SK-N-SH (cell line): ENCODE results near the gene ARHGAP42. TPM values are rescaled to one million over a fixed set of nuclear protein-coding genes. Genes with fewer than 3 reads are reported as not detected.

Experiments
- CTCF ChIA-PET: fragments of 300-600, 350-600 bp; formaldehyde crosslinking; extraction: SDS; loops from one replicate; lab custom pipeline; 2021; lab: Yijun Ruan, JAX
- POLR2A ChIA-PET: fragments of 350-600 bp; sonication (Branson Sonifier 250); formaldehyde crosslinking; extraction: SDS; loops from one replicate; lab custom pipeline; 2020; ENCODE audit warnings: antibody characterized with exemption, inconsistent platforms; lab: Yijun Ruan, JAX
- DNase-seq: peaks from one replicate; pipeline ENCODE4 v3.0.0; 2012
- H2AFZ ChIP-seq: fragments of 200-600 bp; sonication (generic); 2 replicates; pipeline ENCODE4 v1.8.1; 2016; ENCODE audit warnings: antibody characterized with exemption, mild to moderate bottlenecking, low read depth
- H3F3A ChIP-seq: fragments of 200-600 bp; sonication (generic); replicated peaks from 2 replicates; pipeline ENCODE3; 2016; ENCODE audit warnings: antibody characterized with exemption, mild to moderate bottlenecking; ENCODE audit not compliant: insufficient read depth
- H3K27ac ChIP-seq, 2 experiments: fragments of 200-500 bp in 1 of 2; fragments of 200-600 bp in 1 of 2; sonication (Bioruptor generic) in 1 of 2; sonication (generic), shearing (Covaris generic) in 1 of 2; 2 replicates each; pipeline versions ENCODE4 v1.5.1 to v1.6.1; 2014 to 2016; ENCODE audit warnings: low read depth in 2 of 2, inconsistent platforms in 1 of 2, low read length in 1 of 2, mild to moderate bottlenecking in 1 of 2, mixed read lengths in 1 of 2
- H3K27me3 ChIP-seq: fragments of 200-600 bp; sonication (generic), shearing (Covaris generic); 2 replicates; pipeline ENCODE4 v1.6.1; 2016; ENCODE audit warnings: mixed run types; ENCODE audit not compliant: insufficient read depth
- H3K36me3 ChIP-seq, 2 experiments: fragments of 200-500 bp in 1 of 2; fragments of 200-600 bp in 1 of 2; sonication (Bioruptor generic) in 1 of 2; sonication (generic) in 1 of 2; replicated peaks in 1 of 2; 2 replicates each; pipeline versions ENCODE3 to v1.5.1; 2014 to 2016; ENCODE audit warnings: low read length in 1 of 2, mild to moderate bottlenecking in 1 of 2; ENCODE audit not compliant: insufficient read depth in 2 of 2, control insufficient read depth in 1 of 2
- H3K4me1 ChIP-seq, 2 experiments: fragments of 200-500 bp in 1 of 2; fragments of 200-600 bp in 1 of 2; sonication (Bioruptor generic) in 1 of 2; sonication (generic), shearing (Covaris generic) in 1 of 2; 2 replicates each; pipeline versions ENCODE4 v1.5.1 to v1.6.1; 2014 to 2016; ENCODE audit warnings: low read depth in 1 of 2, low read length in 1 of 2, mixed run types in 1 of 2; ENCODE audit not compliant: insufficient read depth in 2 of 2, control insufficient read depth in 1 of 2
- H3K4me2 ChIP-seq: fragments of 200-600 bp; sonication (generic), shearing (Covaris generic); 2 replicates; pipeline ENCODE4 v1.6.1; 2017; ENCODE audit warnings: mixed run types
- H3K4me3 ChIP-seq, 2 experiments: fragments of 200-500 bp in 1 of 2; fragments of 200-600 bp in 1 of 2; sonication (Bioruptor generic) in 1 of 2; sonication (generic), shearing (Covaris generic) in 1 of 2; 2 replicates each; pipeline versions ENCODE4 v1.5.1 to v1.8.1; 2014 to 2016; ENCODE audit warnings: low read depth in 2 of 2, inconsistent platforms in 1 of 2, low read length in 1 of 2, mild to moderate bottlenecking in 1 of 2, mixed read lengths in 1 of 2, moderate library complexity in 1 of 2
- H3K79me2 ChIP-seq: fragments of 200-600 bp; sonication (generic); 2 replicates; pipeline ENCODE4 v1.8.1; 2017; ENCODE audit warnings: mild to moderate bottlenecking; ENCODE audit not compliant: insufficient read depth
- H3K9ac ChIP-seq: fragments of 200-600 bp; sonication (generic); 2 replicates; pipeline ENCODE4 v1.6.1; 2017; ENCODE audit warnings: mixed run types
- H3K9me2 ChIP-seq: fragments of 200-600 bp; sonication (generic); 2 replicates; pipeline ENCODE4 v1.6.1; 2017; ENCODE audit warnings: mixed run types
- H3K9me3 ChIP-seq: fragments of 200-600 bp; sonication (generic); 2 replicates; pipeline ENCODE4 v1.6.1; 2017; ENCODE audit warnings: mixed run types, mild to moderate bottlenecking, moderate library complexity
- H4K20me1 ChIP-seq: fragments of 200-600 bp; sonication (generic); 2 replicates; pipeline ENCODE4 v1.6.1; 2017; ENCODE audit warnings: mild to moderate bottlenecking, mixed run types; ENCODE audit not compliant: insufficient read depth
- ELF1 ChIP-seq: IDR thresholded peaks from 2 replicates; pipeline ENCODE4 v1.4.0; 2012
- EP300 ChIP-seq, 2 experiments: IDR thresholded peaks; 2 replicates each; pipeline versions ENCODE4 v1.4.0 to v1.6.1; 2012; ENCODE audit warnings: borderline replicate concordance in 1 of 2, low read depth in 1 of 2, low read length in 1 of 2
- FOSL2 ChIP-seq: IDR thresholded peaks from 2 replicates; pipeline ENCODE4 v1.4.0; 2012; ENCODE audit warnings: low read depth, mild to moderate bottlenecking, moderate library complexity, borderline replicate concordance
- GATA2 ChIP-seq: sonication (generic); formaldehyde crosslinking; IDR thresholded peaks from 2 replicates; pipeline ENCODE4 v1.5.0; 2020; ENCODE audit warnings: mild to moderate bottlenecking, missing genetic modification reagents
- NFIC ChIP-seq: IDR thresholded peaks from 2 replicates; pipeline ENCODE4 v1.4.0; 2012; ENCODE audit warnings: borderline replicate concordance
- NRF1 ChIP-seq: IDR thresholded peaks from 2 replicates; pipeline ENCODE4 v1.6.1; 2012; ENCODE audit warnings: low read depth, mild to moderate bottlenecking, low read length
- POLR2AphosphoS5 ChIP-seq: IDR thresholded peaks from 2 replicates; pipeline ENCODE4 v1.6.1; 2012; ENCODE audit warnings: low read depth, low read length
- RCOR1 ChIP-seq: fragments of 150-350 bp; IDR thresholded peaks from 2 replicates; pipeline ENCODE4 v1.6.1; 2017; ENCODE audit warnings: antibody characterized with exemption, low read length
- RFX5 ChIP-seq: IDR thresholded peaks from 2 replicates; pipeline ENCODE4 v1.6.1; 2012; ENCODE audit warnings: mild to moderate bottlenecking, improper control_type of control experiment, low read length
- RXRA ChIP-seq: IDR thresholded peaks from 2 replicates; pipeline ENCODE4 v1.4.0; 2012; ENCODE audit warnings: low read depth, mild to moderate bottlenecking, borderline replicate concordance
- SMC3 ChIP-seq: IDR thresholded peaks from 2 replicates; pipeline ENCODE4 v1.6.1; 2012; ENCODE audit warnings: low read depth, low read length, improper control_type of control experiment
- TAF1 ChIP-seq: IDR thresholded peaks from 2 replicates; pipeline ENCODE4 v1.6.1; 2012; ENCODE audit warnings: low read depth, mild to moderate bottlenecking, low read length, moderate library complexity, borderline replicate concordance
- TCF12 ChIP-seq: IDR thresholded peaks from 2 replicates; pipeline ENCODE4 v1.4.0; 2012
- TEAD4 ChIP-seq: IDR thresholded peaks from 2 replicates; pipeline ENCODE4 v1.4.0; 2012; ENCODE audit warnings: mild to moderate bottlenecking, borderline replicate concordance; ENCODE audit not compliant: insufficient read depth
- YY1 ChIP-seq: IDR thresholded peaks from 2 replicates; pipeline ENCODE4 v1.4.0; 2012; ENCODE audit warnings: low read depth, mild to moderate bottlenecking
- WGBS: methylation state at CpG from one replicate; pipeline ENCODE4 v1.1.6; 2017; ENCODE audit warnings: low lambda C conversion rate; 5-methylcytosine and 5-hydroxymethylcytosine counted together
- polyA plus RNA-seq, 3 experiments: library from polyadenylated mRNA; depleted of rRNA; stranded (reverse); fragments of >200 nt; gene quantifications; 2 replicates each; pipeline ENCODE4 v1.2.3, GENCODE V29; 2012
- TF ChIP-seq, protein P1 (sequence below): fragments of 200-600 bp; sonication (generic); IDR thresholded peaks from 2 replicates; pipeline ENCODE4 v1.6.1; 2017; ENCODE audit warnings: antibody characterized with exemption, mild to moderate bottlenecking, moderate library complexity
- TF ChIP-seq, protein P2 (sequence below): IDR thresholded peaks from 2 replicates; pipeline ENCODE4; 2012
- TF ChIP-seq, protein P3 (sequence below): IDR thresholded peaks from 2 replicates; pipeline ENCODE4 v1.6.1; 2012; ENCODE audit warnings: mild to moderate bottlenecking, low read depth, low read length, moderate library complexity
- TF ChIP-seq, protein P4 (sequence below): IDR thresholded peaks from 2 replicates; pipeline ENCODE4 v1.4.0; 2012; ENCODE audit warnings: low read depth, borderline replicate concordance

The ARHGAP42 gene
- polyA plus RNA-seq, 1 of the 3 experiments (the other 2 are of a cell fraction) = 0.02 TPM

DNA sequence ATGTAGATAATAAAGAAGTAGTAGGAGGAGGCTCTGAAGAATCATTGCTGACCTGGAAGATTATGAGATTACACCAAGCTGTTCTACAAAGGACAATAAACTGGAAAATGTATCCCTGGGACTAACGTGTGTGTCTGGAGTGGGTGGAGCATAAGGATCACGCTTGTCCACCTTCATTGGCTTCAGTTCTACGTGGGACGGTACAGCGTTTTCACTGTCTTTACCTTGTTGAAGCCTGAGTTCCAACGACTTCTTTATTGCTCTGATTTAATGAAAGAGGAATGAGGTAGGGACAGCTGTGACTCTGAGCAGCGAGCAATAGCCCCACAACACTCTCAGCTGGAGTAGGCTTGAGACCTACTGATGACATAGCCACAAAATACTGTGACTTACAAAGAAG, 87.0 kb downstream of the ARHGAP42 start:
- H3K4me3 ChIP-seq = no peak overlapping the region
- no peak overlapping the region for H3K9ac ChIP-seq
- no peaks in the 10 kb centered on the region; the same call in 1 of the 2 replicates for H3K27me3 ChIP-seq
- no peak for DNase-seq
- POLR2A ChIA-PET = no interaction called here
- H3K79me2 ChIP-seq = no peaks in the 10 kb centered on the region
- TF ChIP-seq, protein P1, sequence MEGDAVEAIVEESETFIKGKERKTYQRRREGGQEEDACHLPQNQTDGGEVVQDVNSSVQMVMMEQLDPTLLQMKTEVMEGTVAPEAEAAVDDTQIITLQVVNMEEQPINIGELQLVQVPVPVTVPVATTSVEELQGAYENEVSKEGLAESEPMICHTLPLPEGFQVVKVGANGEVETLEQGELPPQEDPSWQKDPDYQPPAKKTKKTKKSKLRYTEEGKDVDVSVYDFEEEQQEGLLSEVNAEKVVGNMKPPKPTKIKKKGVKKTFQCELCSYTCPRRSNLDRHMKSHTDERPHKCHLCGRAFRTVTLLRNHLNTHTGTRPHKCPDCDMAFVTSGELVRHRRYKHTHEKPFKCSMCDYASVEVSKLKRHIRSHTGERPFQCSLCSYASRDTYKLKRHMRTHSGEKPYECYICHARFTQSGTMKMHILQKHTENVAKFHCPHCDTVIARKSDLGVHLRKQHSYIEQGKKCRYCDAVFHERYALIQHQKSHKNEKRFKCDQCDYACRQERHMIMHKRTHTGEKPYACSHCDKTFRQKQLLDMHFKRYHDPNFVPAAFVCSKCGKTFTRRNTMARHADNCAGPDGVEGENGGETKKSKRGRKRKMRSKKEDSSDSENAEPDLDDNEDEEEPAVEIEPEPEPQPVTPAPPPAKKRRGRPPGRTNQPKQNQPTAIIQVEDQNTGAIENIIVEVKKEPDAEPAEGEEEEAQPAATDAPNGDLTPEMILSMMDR = no peak
- TF ChIP-seq TEAD4 = no peak
- no peak for TF ChIP-seq NFIC
- TF ChIP-seq, protein P2, sequence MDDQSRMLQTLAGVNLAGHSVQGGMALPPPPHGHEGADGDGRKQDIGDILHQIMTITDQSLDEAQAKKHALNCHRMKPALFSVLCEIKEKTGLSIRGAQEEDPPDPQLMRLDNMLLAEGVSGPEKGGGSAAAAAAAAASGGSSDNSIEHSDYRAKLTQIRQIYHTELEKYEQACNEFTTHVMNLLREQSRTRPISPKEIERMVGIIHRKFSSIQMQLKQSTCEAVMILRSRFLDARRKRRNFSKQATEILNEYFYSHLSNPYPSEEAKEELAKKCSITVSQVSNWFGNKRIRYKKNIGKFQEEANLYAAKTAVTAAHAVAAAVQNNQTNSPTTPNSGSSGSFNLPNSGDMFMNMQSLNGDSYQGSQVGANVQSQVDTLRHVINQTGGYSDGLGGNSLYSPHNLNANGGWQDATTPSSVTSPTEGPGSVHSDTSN = no peak
- no peak for TF ChIP-seq EP300 (IDR thresholded peaks at IDR 0.05; ENCODE audit: borderline replicate concordance in 1 of 2, low read depth in 1 of 2, low read length in 1 of 2)
- TF ChIP-seq SMC3 = no peak
- TF ChIP-seq RXRA = no peak
- TF ChIP-seq TAF1 = no peak
- TF ChIP-seq, protein P3, sequence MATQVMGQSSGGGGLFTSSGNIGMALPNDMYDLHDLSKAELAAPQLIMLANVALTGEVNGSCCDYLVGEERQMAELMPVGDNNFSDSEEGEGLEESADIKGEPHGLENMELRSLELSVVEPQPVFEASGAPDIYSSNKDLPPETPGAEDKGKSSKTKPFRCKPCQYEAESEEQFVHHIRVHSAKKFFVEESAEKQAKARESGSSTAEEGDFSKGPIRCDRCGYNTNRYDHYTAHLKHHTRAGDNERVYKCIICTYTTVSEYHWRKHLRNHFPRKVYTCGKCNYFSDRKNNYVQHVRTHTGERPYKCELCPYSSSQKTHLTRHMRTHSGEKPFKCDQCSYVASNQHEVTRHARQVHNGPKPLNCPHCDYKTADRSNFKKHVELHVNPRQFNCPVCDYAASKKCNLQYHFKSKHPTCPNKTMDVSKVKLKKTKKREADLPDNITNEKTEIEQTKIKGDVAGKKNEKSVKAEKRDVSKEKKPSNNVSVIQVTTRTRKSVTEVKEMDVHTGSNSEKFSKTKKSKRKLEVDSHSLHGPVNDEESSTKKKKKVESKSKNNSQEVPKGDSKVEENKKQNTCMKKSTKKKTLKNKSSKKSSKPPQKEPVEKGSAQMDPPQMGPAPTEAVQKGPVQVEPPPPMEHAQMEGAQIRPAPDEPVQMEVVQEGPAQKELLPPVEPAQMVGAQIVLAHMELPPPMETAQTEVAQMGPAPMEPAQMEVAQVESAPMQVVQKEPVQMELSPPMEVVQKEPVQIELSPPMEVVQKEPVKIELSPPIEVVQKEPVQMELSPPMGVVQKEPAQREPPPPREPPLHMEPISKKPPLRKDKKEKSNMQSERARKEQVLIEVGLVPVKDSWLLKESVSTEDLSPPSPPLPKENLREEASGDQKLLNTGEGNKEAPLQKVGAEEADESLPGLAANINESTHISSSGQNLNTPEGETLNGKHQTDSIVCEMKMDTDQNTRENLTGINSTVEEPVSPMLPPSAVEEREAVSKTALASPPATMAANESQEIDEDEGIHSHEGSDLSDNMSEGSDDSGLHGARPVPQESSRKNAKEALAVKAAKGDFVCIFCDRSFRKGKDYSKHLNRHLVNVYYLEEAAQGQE = no peak
- no peak for TF ChIP-seq GATA2
- TF ChIP-seq TCF12 = no peak
- TF ChIP-seq, protein P4, sequence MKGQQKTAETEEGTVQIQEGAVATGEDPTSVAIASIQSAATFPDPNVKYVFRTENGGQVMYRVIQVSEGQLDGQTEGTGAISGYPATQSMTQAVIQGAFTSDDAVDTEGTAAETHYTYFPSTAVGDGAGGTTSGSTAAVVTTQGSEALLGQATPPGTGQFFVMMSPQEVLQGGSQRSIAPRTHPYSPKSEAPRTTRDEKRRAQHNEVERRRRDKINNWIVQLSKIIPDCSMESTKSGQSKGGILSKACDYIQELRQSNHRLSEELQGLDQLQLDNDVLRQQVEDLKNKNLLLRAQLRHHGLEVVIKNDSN = no peak
- no peak for TF ChIP-seq POLR2AphosphoS5
- TF ChIP-seq FOSL2 = no peak
- no peak for TF ChIP-seq YY1
- no peak for TF ChIP-seq NRF1
- no peak for TF ChIP-seq RCOR1
- no peak for TF ChIP-seq ELF1
- no peak for TF ChIP-seq RFX5
- TF ChIP-seq, all 33 proteins: peak for 0
- Histone ChIP-seq H3K27ac (no peak overlapping the region), H3K36me3 (no peaks in the 10 kb centered on the region), H3K4me2 (no peak overlapping the region), H2AFZ (no peak overlapping the region), H4K20me1 (no peaks in the 10 kb centered on the region), H3K9me3 (no peaks in the 10 kb centered on the region), H3K4me1 (no peaks in the 10 kb centered on the region), H3K9me2 (no peaks in the 10 kb centered on the region), H3F3A (no peaks in the 10 kb centered on the region)
- WGBS = 35% methylated on average over 7 of the region's 7 CpGs
- CTCF ChIA-PET = no interaction called here
